Progenitor cell of endocrine pancreas (in vitro differentiated cells): ENCODE data around the gene DCAF15. TPM values are rescaled to one million over a fixed set of nuclear protein-coding genes. Genes with fewer than 3 reads are reported as not detected.
"Not testable (repeated sequence)": the region's sequence is repeated elsewhere in the genome, so short reads cannot be mapped to it uniquely, and the experiment has no call there.

Source experiments
- DNase-seq: peaks from one replicate; pipeline ENCODE4 v3.0.0; 2021; ENCODE audit warnings: low spot score; ENCODE audit not compliant: unreplicated experiment
- H3K27ac Mint-ChIP-seq: 2 replicates; pipeline ENCODE4 v1.8.0; 2021; ENCODE audit warnings: mild to moderate bottlenecking, moderate library complexity, mixed read lengths
- H3K27me3 Mint-ChIP-seq: 2 replicates; pipeline ENCODE4 v1.8.0; 2021; ENCODE audit warnings: mixed read lengths
- H3K36me3 Mint-ChIP-seq: 2 replicates; pipeline ENCODE4 v1.8.0; 2022; ENCODE audit warnings: mixed read lengths; ENCODE audit not compliant: insufficient read depth
- H3K4me1 Mint-ChIP-seq: 2 replicates; pipeline ENCODE4 v1.8.0; 2021; ENCODE audit warnings: low read depth, mixed read lengths
- H3K4me3 Mint-ChIP-seq: 2 replicates; pipeline ENCODE4 v1.8.0; 2021; ENCODE audit warnings: low read depth, mild to moderate bottlenecking, moderate library complexity, mixed read lengths
- H3K9me3 Mint-ChIP-seq: 2 replicates; pipeline ENCODE4 v1.8.0; 2021; ENCODE audit warnings: low read depth, mixed read lengths
- total RNA-seq: library from RNA; stranded (reverse); gene quantifications from 2 replicates; pipeline ENCODE4 v1.2.1, GENCODE V29; 2021
- TF ChIP-seq, protein P1 (sequence below): fragments of 200-600 bp; sonication (generic); IDR thresholded peaks from one replicate; pipeline ENCODE4 v1.5.0; 2021; ENCODE audit warnings: antibody characterized with exemption, mild to moderate bottlenecking; ENCODE audit not compliant: unreplicated experiment

Gene DCAF15
- total RNA-seq, 1 donor from 2014 or later, result 65.5 TPM

DNA sequence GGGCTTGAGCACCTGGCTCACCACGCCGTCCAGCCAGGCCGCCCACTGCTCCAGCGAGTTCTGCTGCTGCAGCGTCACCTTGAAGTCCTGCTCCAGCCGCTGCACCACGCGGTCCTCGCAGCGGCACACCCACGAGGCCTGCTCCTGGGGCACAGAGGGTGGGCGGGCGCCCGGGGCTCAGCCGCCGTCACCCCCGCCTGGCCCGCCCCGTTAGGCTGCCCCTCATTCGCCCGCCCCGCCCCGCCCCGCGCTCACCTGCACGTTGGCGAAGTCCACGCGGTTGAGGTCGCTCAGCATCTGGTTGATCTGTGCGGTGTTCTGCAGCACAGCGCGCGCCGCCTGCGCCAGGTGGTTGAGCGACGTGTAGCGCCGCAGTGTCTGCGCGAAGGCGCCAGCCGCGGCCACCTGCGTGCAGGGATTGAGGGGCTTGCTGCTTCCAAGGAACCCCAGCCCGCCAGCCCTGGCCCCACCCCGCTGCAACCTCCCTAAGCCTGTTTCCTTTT is 11.3 kb downstream of the DCAF15 start:
- no peak for DNase-seq
- Mint-ChIP-seq H3K27me3 (peaks cover 3% of the 10 kb centered on the region), H3K9me3 (no peaks in the 10 kb centered on the region), H3K4me1 (no peaks in the 10 kb centered on the region), H3K4me3 (no peak overlapping the region), H3K27ac (no peak overlapping the region), H3K36me3 (peaks cover 18% of the 10 kb centered on the region)
- TF ChIP-seq, protein P1, sequence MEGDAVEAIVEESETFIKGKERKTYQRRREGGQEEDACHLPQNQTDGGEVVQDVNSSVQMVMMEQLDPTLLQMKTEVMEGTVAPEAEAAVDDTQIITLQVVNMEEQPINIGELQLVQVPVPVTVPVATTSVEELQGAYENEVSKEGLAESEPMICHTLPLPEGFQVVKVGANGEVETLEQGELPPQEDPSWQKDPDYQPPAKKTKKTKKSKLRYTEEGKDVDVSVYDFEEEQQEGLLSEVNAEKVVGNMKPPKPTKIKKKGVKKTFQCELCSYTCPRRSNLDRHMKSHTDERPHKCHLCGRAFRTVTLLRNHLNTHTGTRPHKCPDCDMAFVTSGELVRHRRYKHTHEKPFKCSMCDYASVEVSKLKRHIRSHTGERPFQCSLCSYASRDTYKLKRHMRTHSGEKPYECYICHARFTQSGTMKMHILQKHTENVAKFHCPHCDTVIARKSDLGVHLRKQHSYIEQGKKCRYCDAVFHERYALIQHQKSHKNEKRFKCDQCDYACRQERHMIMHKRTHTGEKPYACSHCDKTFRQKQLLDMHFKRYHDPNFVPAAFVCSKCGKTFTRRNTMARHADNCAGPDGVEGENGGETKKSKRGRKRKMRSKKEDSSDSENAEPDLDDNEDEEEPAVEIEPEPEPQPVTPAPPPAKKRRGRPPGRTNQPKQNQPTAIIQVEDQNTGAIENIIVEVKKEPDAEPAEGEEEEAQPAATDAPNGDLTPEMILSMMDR, result no peak

- H3K9me3 Mint-ChIP-seq, result no peaks in the 10 kb centered on the region
- no peak for DNase-seq
- TF ChIP-seq, protein P1, result no peak
- H3K27ac Mint-ChIP-seq, result no peak overlapping the region
- H3K27me3 Mint-ChIP-seq, result peaks cover 3% of the 10 kb centered on the region
- H3K36me3 Mint-ChIP-seq, result peaks cover 23% of the 10 kb centered on the region
- no peaks in the 10 kb centered on the region for H3K4me1 Mint-ChIP-seq
- H3K4me3 Mint-ChIP-seq, result no peak overlapping the region
Observed at GRCh38 chr19:13964776-13965175, 12.5 kb downstream of the DCAF15 start.

GRCh38 chr19:13965377-13965896 is 13.1 kb downstream of the DCAF15 start:
- DNase-seq, result no peak
- Mint-ChIP-seq H3K27ac (no peak overlapping the region), H3K4me1 (no peaks in the 10 kb centered on the region), H3K9me3 (no peaks in the 10 kb centered on the region), H3K4me3 (no peak overlapping the region), H3K36me3 (peaks cover 23% of the 10 kb centered on the region), H3K27me3 (peaks cover 3% of the 10 kb centered on the region)
- TF ChIP-seq, protein P1, result no peak

DNA sequence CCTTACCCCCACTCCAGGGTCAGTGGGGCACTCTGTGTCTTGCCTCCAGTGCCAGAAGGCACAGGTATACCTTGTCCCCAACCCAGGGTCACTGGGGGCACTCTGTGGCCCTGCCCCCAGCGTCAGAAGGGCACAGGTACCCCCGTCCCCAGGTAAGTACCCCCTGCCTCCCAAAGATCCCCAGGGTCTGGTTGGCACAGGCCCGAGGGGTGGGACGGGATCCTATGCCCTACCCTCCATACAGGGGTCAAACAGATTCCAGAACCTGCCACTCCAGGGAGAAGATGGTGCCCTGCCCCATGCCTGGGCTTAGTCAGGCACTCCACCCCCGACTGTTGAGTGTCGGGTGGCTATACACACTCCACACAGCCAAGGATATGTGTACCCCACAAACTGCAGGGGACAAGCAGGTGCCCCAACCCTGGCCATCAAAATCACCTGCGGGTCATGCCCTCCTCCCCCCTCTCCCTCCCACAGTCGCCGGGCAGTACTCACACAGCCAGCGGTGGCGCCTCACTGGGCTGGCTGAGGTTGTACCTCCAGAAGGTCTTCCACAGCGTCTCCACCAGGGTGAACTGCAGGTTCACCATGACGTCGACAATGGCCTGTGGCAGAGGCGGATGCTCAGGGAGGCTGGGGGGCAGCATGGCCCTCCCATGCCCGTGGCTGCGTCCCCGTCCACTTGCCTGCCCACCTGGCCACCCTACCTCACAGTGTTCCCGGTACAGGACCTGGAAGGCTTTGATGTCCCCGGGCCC is 13.8 kb downstream of the DCAF15 start:
- DNase-seq, result no peak
- TF ChIP-seq, protein P1, result no peak
- Mint-ChIP-seq H3K27me3 (peaks cover 3% of the 10 kb centered on the region), H3K4me3 (no peak overlapping the region), H3K36me3 (peaks cover 20% of the 10 kb centered on the region), H3K27ac (no peak overlapping the region), H3K4me1 (no peaks in the 10 kb centered on the region), H3K9me3 (no peaks in the 10 kb centered on the region)

GRCh38 chr19:13966684-13967128 is 14.4 kb downstream of the DCAF15 start:
- Mint-ChIP-seq H3K9me3 (no peaks in the 10 kb centered on the region), H3K27ac (no peak overlapping the region), H3K4me3 (no peak overlapping the region), H3K27me3 (peaks cover 3% of the 10 kb centered on the region), H3K4me1 (no peaks in the 10 kb centered on the region), H3K36me3 (peaks cover 16% of the 10 kb centered on the region)
- TF ChIP-seq, protein P1, result no peak
- DNase-seq, result no peak

DNA sequence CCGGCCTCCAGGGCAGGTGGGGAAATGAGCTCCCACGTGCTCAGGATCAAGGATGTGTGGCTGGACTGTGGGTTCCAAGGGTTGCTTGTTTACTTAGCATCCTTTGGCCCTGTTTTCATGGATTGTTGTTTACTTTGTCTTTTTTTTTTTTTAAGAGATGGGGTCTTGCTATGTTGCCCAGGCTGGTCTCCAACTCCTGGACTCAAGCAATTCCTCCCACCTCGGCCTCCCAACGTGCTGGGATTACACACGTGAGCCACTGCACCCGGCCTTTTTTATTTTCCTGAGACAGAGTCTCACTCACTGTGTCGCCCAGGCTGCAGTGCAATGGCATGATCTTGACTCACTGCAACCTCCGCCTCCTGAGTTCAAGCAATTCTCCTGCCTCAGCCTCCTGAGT is 14.9 kb downstream of the DCAF15 start:
- H3K27ac Mint-ChIP-seq, H3K27me3 Mint-ChIP-seq, H3K4me3 Mint-ChIP-seq, H3K9me3 Mint-ChIP-seq, H3K4me1 Mint-ChIP-seq, DNase-seq: not testable (repeated sequence)
- peaks cover 16% of the 10 kb centered on the region for H3K36me3 Mint-ChIP-seq
